ENCODE data around the gene RAB4A. TPM values are rescaled to one million over a fixed set of nuclear protein-coding genes. Genes with fewer than 3 reads are reported as not detected.

The RAB4A gene
- total RNA-seq, 1 donor from 2014 or later: 28.1 TPM

GRCh38 chr1:229280037-229280828 is 9.3 kb downstream of the RAB4A start:
- H3K4me3 ChIP-seq (ENCODE audit: low read depth, low read length): no peak overlapping the region
- TF ChIP-seq, protein P1, sequence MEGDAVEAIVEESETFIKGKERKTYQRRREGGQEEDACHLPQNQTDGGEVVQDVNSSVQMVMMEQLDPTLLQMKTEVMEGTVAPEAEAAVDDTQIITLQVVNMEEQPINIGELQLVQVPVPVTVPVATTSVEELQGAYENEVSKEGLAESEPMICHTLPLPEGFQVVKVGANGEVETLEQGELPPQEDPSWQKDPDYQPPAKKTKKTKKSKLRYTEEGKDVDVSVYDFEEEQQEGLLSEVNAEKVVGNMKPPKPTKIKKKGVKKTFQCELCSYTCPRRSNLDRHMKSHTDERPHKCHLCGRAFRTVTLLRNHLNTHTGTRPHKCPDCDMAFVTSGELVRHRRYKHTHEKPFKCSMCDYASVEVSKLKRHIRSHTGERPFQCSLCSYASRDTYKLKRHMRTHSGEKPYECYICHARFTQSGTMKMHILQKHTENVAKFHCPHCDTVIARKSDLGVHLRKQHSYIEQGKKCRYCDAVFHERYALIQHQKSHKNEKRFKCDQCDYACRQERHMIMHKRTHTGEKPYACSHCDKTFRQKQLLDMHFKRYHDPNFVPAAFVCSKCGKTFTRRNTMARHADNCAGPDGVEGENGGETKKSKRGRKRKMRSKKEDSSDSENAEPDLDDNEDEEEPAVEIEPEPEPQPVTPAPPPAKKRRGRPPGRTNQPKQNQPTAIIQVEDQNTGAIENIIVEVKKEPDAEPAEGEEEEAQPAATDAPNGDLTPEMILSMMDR (conservative IDR thresholded peaks at IDR 0.05; ENCODE audit: low read depth, low read length): no peak

GRCh38 chr1:229280921-229281320 is 10.0 kb downstream of the RAB4A start:
- TF ChIP-seq, protein P1 (conservative IDR thresholded peaks at IDR 0.05; ENCODE audit: low read depth, low read length): no peak
- DNase-seq (ENCODE audit: low read depth): no peak
- H3K4me3 ChIP-seq (ENCODE audit: low read depth, low read length): no peak overlapping the region

More at GRCh38 chr1:229280037-229280828, 9.3 kb downstream of the RAB4A start:
- no peak for DNase-seq (ENCODE audit: low read depth)

DNA sequence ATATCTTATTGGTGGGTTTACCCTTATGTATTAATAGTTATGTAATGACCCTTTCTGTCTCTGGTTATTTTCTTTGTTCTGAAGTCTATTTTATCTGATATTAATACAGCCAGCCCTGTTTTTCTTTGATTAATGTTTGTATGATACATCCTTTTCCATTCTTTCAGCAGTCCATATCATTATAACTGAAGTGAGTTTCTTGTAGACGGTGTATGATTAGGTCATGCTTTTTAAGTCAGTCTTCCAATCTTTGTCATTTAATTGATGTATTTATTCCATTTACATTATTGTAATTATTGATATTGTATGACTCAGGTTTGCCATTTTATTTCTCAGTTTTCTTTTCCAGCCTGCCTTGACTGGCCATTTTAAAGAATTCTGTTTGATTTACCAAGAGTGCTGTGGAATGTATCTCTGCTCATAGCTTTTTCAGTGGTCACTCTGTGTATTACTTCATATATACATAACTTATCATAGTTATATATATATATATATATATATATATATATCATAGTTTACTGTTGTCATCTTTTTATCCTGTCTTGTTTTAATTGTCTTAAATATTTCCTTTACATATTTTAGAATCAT is 10.5 kb downstream of the RAB4A start:
- H3K4me3 ChIP-seq (ENCODE audit: low read depth, low read length): no peak overlapping the region
- TF ChIP-seq, protein P1 (conservative IDR thresholded peaks at IDR 0.05; ENCODE audit: low read depth, low read length): no peak
- DNase-seq (ENCODE audit: low read depth): no peak

DNA sequence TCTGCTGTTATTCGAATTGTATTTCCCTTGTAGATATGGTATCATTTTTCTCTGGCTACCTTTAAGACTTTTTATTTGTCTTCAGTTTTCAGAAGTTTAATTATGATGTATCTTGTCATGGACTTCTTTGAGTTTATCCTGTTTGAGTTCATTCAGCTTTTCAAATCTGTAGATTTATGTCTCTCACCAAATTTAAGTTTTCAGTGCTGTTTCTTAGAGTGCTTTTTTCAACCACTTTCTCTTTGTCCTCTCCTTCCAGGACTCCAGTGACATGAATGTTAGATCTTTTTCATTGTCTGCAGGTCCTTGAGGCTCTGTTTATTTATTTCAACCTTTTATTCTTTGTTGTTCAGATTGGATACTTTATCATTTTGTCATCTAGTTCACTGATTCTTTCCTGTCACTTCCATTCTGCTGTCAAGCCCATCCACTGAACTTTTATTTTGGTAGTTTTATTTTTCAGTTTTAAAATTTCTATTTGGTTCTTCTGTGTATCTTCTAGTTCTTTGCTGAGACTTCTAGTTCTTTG is 11.4 kb downstream of the RAB4A start:
- no peak for DNase-seq (ENCODE audit: low read depth)
- TF ChIP-seq, protein P1 (conservative IDR thresholded peaks at IDR 0.05; ENCODE audit: low read depth, low read length): no peak
- H3K4me3 ChIP-seq (ENCODE audit: low read depth, low read length): no peak overlapping the region

DNA sequence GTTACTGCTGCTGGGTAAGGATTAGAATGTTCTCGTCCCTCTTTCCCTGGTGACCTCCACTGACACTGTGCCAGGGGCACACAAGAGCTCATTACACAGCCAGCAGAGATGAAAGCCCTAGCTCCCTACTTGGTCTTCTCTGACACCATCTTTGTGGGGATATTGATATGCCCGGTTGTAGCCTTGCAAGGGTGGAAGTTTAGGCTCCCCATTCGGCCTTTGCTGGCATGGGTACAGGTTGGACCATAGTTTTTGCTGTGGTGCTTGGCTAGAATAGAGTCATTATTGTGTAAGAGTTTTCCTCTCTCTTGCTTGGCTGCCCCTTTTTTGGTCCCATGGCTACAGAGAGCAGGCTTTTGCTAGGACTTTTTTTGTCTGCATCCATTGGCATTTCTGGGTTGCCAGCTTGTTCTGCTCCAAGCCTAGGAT is 12.3 kb downstream of the RAB4A start:
- DNase-seq (ENCODE audit: low read depth): no peak
- TF ChIP-seq, protein P1 (conservative IDR thresholded peaks at IDR 0.05; ENCODE audit: low read depth, low read length): no peak
- no peak overlapping the region for H3K4me3 ChIP-seq (ENCODE audit: low read depth, low read length)

DNA sequence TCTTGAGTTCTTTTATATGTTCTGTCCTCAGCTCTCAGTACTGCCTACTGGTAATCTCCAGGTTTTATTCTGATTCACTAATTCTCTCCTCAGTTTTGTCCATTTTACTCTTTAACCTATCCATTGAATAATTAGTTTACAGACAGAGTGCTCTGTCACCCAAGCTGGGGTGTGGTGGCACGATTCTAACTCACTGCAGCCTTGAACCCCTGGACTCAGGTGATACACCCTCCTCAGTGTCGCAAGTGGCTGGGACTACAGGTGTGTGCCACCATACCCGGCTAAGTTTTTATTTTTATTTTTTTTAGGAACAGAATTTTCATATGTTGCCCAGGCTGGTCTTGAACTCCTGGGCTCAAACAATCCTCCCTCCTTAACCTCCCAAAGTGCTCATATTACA is 14.0 kb downstream of the RAB4A start:
- DNase-seq (ENCODE audit: low read depth): no peak
- TF ChIP-seq, protein P1 (conservative IDR thresholded peaks at IDR 0.05; ENCODE audit: low read depth, low read length): no peak
- no peak overlapping the region for H3K4me3 ChIP-seq (ENCODE audit: low read depth, low read length)

Data from epithelial cell of proximal tubule (primary cell).